Endothelial cell of umbilical vein (primary cell): Measurements from ENCODE around the gene CGB3.
"Not testable (repeated sequence)": the region's sequence is repeated elsewhere in the genome, so short reads cannot be mapped to it uniquely, and the experiment has no call there.

Experiments
- EZH2 ChIP-seq: IDR thresholded peaks from 2 replicates; pipeline ENCODE4 v1.6.1; 2012; ENCODE audit warnings: borderline replicate concordance, low read depth, mild to moderate bottlenecking, moderate library complexity, low read length, inconsistent platforms; ENCODE audit not compliant: severe bottlenecking
- FOS ChIP-seq: IDR thresholded peaks from 2 replicates; pipeline ENCODE4 v1.6.1; 2011; ENCODE audit warnings: mild to moderate bottlenecking, low read length, moderate library complexity, borderline replicate concordance; ENCODE audit not compliant: insufficient read depth
- MYC ChIP-seq: IDR thresholded peaks from one replicate; pipeline ENCODE4 v1.6.1; 2011; ENCODE audit warnings: mild to moderate bottlenecking, low read depth, low read length
- POLR2A ChIP-seq: IDR thresholded peaks from 2 replicates; pipeline ENCODE4 v1.6.1; 2012; ENCODE audit warnings: low read depth, mild to moderate bottlenecking, control low read depth, low read length
- POLR2AphosphoS5 ChIP-seq: IDR thresholded peaks from 2 replicates; pipeline ENCODE4 v1.6.1; 2012; ENCODE audit warnings: low read depth, mild to moderate bottlenecking, control low read depth, low read length, moderate library complexity; ENCODE audit not compliant: insufficient read depth
- TF ChIP-seq, protein P1 (sequence below), 2 donors: IDR thresholded peaks; 1 replicate in 1 of 2; 2 replicates in 1 of 2; pipeline ENCODE4 v1.5.1; 2011; ENCODE audit warnings: low read length in 2 of 2, mild to moderate bottlenecking in 2 of 2, moderate library complexity in 2 of 2, control low read depth in 1 of 2, inconsistent platforms in 1 of 2, low read depth in 1 of 2; ENCODE audit not compliant: insufficient read depth in 1 of 2; ENCODE audit errors: extremely low read depth in 1 of 2
- TF ChIP-seq, protein P2 (sequence below): IDR thresholded peaks from 2 replicates; pipeline ENCODE4 v1.6.1; 2011; ENCODE audit not compliant: insufficient read depth, insufficient read length

DNA sequence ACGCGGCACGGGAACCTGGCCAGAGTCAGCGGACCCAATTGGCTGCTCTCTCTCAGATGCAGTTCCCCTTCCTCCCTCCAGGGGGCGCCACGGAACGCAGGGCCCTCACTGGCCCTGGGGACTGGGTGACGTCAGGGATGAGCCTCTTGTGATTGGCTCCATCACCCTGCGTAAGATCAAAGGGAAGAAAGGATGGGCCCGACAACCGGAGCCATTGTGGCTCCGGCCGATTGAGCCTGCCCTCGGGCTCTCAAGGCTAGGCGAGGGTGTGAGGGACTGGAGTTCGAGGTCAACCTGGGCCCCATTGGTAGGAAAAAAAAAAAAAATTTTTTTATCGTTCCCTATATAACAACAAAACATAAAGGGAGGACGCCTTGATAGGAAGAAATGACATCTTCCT is 12.7 kb upstream of the CGB3 start, which contains the start of gene CGB1:
- TF ChIP-seq, protein P1, sequence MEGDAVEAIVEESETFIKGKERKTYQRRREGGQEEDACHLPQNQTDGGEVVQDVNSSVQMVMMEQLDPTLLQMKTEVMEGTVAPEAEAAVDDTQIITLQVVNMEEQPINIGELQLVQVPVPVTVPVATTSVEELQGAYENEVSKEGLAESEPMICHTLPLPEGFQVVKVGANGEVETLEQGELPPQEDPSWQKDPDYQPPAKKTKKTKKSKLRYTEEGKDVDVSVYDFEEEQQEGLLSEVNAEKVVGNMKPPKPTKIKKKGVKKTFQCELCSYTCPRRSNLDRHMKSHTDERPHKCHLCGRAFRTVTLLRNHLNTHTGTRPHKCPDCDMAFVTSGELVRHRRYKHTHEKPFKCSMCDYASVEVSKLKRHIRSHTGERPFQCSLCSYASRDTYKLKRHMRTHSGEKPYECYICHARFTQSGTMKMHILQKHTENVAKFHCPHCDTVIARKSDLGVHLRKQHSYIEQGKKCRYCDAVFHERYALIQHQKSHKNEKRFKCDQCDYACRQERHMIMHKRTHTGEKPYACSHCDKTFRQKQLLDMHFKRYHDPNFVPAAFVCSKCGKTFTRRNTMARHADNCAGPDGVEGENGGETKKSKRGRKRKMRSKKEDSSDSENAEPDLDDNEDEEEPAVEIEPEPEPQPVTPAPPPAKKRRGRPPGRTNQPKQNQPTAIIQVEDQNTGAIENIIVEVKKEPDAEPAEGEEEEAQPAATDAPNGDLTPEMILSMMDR (IDR thresholded peaks at IDR 0.05; ENCODE audit: extremely low read depth in 1 of 2, insufficient read depth in 1 of 2, low read depth in 1 of 2, low read length in 2 of 2): peak; percentile 16 to 35
- TF ChIP-seq FOS, POLR2A, MYC, POLR2AphosphoS5, EZH2: not testable (repeated sequence)
- TF ChIP-seq, protein P2, sequence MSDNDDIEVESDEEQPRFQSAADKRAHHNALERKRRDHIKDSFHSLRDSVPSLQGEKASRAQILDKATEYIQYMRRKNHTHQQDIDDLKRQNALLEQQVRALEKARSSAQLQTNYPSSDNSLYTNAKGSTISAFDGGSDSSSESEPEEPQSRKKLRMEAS: not testable (repeated sequence)
